ENCODE data around the gene GZMM. TPM values are rescaled to one million over a fixed set of nuclear protein-coding genes. Genes with fewer than 3 reads are reported as not detected.

GZMM gene
- total RNA-seq, 1 donor from 2014 or later = not detected

- no peak for DNase-seq (ENCODE audit: extremely low spot score in 2 of 2)
- H3K36me3 ChIP-seq = no peaks in the 10 kb centered on the region
- H3K4me1 ChIP-seq = peaks cover 19% of the 10 kb centered on the region
- H3K4me3 ChIP-seq = no peak overlapping the region
- H3K27ac ChIP-seq = no peak overlapping the region
- intact Hi-C loops (cut with DNase I) = no loop called here
- no peaks in the 10 kb centered on the region for H3K9me3 ChIP-seq
- no peaks in the 10 kb centered on the region for H3K27me3 ChIP-seq
- TF ChIP-seq POLR2A (IDR thresholded peaks at IDR 0.05) = no peak
- no peak for TF ChIP-seq CTCF (IDR thresholded peaks at IDR 0.05)
- TF ChIP-seq POLR2AphosphoS5 (IDR thresholded peaks at IDR 0.05; ENCODE audit: insufficient read depth in 1 of 2, low read depth in 1 of 2) = no peak
Measured at GRCh38 chr19:558770-559439, 15.1 kb downstream of the GZMM start.

GRCh38 chr19:560121-560520 is 16.3 kb downstream of the GZMM start:
- no peaks in the 10 kb centered on the region for H3K9me3 ChIP-seq
- intact Hi-C loops (cut with DNase I) = no loop called here
- TF ChIP-seq POLR2AphosphoS5 (IDR thresholded peaks at IDR 0.05; ENCODE audit: insufficient read depth in 1 of 2, low read depth in 1 of 2) (no peak), CTCF (IDR thresholded peaks at IDR 0.05) (no peak), POLR2A (IDR thresholded peaks at IDR 0.05) (no peak)
- no peak overlapping the region for H3K4me3 ChIP-seq
- no peak overlapping the region for H3K27ac ChIP-seq
- H3K4me1 ChIP-seq = peaks cover 19% of the 10 kb centered on the region
- DNase-seq (ENCODE audit: extremely low spot score in 2 of 2) = no peak
- H3K27me3 ChIP-seq = no peaks in the 10 kb centered on the region
- H3K36me3 ChIP-seq = no peaks in the 10 kb centered on the region

GRCh38 chr19:566403-566802 is 22.6 kb downstream of the GZMM start:
- H3K9me3 ChIP-seq = no peaks in the 10 kb centered on the region
- TF ChIP-seq POLR2AphosphoS5 (IDR thresholded peaks at IDR 0.05; ENCODE audit: insufficient read depth in 1 of 2, low read depth in 1 of 2) (peak; percentile 64 to 89), CTCF (IDR thresholded peaks at IDR 0.05) (no peak), POLR2A (IDR thresholded peaks at IDR 0.05) (no peak)
- peaks cover 16% of the 10 kb centered on the region for H3K4me1 ChIP-seq
- no peaks in the 10 kb centered on the region for H3K36me3 ChIP-seq
- no peaks in the 10 kb centered on the region for H3K27me3 ChIP-seq
- intact Hi-C loops (cut with DNase I) = no loop called here
- peak overlapping the region; percentile 35 for H3K27ac ChIP-seq
- peak overlapping the region in 1 of 2 donors; percentile 17 for H3K4me3 ChIP-seq
- peak in 1 of 2 donors; percentile 93 for DNase-seq (ENCODE audit: extremely low spot score in 2 of 2)

- TF ChIP-seq POLR2AphosphoS5 (IDR thresholded peaks at IDR 0.05; ENCODE audit: insufficient read depth in 1 of 2, low read depth in 1 of 2) = no peak
- Histone ChIP-seq H3K4me3 (peak overlapping the region in 1 of 2 donors; percentile 17), H3K4me1 (peaks cover 21% of the 10 kb centered on the region), H3K27me3 (no peaks in the 10 kb centered on the region), H3K36me3 (no peaks in the 10 kb centered on the region), H3K27ac (peak overlapping the region; percentile 35), H3K9me3 (no peaks in the 10 kb centered on the region)
- no peak for DNase-seq (ENCODE audit: extremely low spot score in 2 of 2)
- intact Hi-C loops (cut with DNase I) = no loop called here
Measured at GRCh38 chr19:566844-567243, 23.0 kb downstream of the GZMM start.

GRCh38 chr19:567296-567900 is 23.5 kb downstream of the GZMM start:
- no peak overlapping the region for H3K4me3 ChIP-seq
- TF ChIP-seq POLR2A (IDR thresholded peaks at IDR 0.05) (no peak), CTCF (IDR thresholded peaks at IDR 0.05) (no peak), POLR2AphosphoS5 (IDR thresholded peaks at IDR 0.05; ENCODE audit: insufficient read depth in 1 of 2, low read depth in 1 of 2) (no peak)
- peaks cover 21% of the 10 kb centered on the region for H3K4me1 ChIP-seq
- no peaks in the 10 kb centered on the region for H3K9me3 ChIP-seq
- H3K27me3 ChIP-seq = no peaks in the 10 kb centered on the region
- intact Hi-C loops (cut with DNase I) = no loop called here
- H3K27ac ChIP-seq = peak overlapping the region; percentile 35
- DNase-seq (ENCODE audit: extremely low spot score in 2 of 2) = no peak
- H3K36me3 ChIP-seq = no peaks in the 10 kb centered on the region
